Stimulated activated CD8-positive, alpha-beta memory T cell treated with anti-CD3 and anti-CD28 coated beads, Interleukin-2, amount 100 ng/mL, for 48 hours (primary cell): ENCODE results near the gene NACC2.
"Not testable (repeated sequence)": the region's sequence is repeated elsewhere in the genome, so short reads cannot be mapped to it uniquely, and the experiment has no call there.

Experiments used
- DNase-seq, 2 donors: peaks; one replicate each; pipeline ENCODE4 v3.0.0-alpha.2; 2020; ENCODE audit warnings: low read depth in 2 of 2

NACC2 gene

DNA sequence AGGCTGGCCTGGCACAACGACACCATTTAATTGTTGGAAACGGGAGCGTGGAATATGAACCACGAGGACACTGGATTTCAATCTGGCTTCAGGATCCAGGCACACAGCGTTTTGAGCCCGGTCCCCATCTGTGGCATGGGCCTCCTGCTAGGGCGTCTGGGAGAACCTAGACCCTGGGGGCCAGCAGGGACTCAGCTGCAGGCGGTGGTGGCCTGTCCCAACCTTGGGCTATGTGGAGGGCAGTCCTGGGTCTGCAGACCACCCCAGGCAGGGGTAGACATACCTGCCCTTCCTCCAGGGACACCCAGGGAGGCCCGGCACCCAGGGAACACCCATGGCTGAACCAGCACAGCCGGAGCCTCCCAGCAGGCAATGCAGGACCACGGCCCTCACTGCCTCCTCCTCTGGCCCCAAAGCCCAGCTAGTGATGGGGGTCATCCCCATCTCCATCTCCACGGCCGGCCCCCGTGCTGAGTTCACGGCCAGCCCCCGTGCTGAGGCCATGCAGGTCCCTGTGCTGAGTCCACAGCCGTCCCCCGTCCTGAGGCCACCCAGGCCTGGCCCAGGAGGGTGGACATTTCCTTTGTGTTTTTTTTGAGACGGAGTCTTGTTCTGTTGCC, 115.4 kb downstream of the NACC2 start:
- no peak for DNase-seq

DNA sequence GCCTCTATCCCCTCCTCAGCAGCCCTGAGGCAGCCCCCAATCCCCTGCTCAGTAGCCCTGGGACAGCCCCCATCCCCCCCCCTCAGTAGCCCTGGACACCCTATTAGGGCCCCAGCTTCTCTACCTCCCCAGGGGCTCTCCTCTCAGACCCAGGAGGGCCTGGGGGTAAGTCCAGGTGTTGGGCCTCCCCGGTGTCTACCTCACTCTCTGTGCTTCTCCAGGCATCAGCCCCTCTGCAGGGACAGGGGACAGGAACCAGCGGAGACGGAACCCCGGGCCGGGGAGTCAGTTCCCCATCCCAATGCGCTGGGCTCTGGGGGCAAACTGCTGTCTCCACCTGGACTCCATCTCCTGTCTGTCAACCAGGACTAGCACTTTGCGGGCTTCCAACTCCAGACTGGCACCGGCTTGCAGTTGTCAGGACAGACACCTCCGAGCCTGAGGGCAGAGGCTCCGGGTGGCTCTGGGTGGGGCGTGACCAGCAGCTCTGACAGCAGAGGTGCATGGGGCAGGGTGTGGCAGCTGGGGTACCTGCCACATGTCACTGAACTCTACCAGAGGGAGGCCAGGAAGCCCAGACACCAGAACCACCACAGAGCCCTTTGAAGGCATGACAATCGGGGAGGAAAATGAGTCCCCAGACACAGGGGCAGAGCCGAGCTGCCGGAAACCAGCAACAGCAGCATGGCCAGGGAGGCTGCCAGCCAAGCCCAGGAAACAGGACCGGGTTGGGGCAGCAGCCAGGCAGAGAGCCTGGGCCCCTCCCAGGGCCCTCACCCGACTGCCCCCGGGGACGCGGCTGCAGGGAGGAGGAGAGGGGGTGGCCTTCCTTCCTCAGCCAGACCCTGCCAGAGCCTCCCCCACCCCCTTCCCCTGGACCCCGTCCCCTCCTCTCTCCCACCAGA, 116.2 kb downstream of the NACC2 start:
- no peak for DNase-seq

DNA sequence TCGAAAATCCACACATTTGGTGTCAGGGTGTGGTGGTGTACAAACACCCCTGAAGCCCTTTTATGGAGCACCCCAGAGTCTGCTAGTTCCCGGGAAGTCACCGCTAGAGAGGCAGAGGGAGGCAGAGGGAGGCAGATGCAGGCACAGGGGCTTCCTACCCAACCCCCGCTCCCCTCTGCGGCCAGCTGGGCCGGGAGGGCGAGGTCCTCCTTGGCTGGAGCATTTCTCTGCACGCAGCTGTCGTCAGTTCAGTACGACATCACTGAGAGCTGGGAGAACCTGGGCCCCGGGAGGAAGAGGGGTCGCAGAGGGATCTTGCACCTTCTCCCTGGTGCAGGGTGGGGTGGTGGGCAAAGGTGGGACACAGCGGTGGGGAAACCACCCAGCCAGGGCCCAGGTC, 118.1 kb downstream of the NACC2 start:
- no peak for DNase-seq

DNA sequence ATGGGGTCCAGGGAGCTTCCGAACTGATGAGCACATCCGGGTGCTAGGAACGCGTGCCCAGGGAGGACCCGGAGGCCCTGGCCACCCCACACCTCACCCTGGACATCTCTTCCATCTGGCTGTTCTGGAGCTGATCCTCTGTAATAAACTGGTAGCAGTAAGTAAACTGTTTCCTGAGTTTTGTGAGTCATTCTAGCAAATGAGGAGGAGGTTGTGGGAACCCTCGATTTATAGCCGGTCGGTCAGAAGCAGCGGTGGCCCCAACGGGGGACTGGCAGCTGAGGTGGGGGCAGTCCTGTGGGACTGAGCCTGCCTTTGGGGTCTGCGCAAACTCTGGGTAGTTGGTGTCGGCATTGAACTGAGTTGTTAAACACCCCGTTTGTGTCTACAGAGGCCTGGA, 118.6 kb downstream of the NACC2 start:
- DNase-seq, result no peak

DNA sequence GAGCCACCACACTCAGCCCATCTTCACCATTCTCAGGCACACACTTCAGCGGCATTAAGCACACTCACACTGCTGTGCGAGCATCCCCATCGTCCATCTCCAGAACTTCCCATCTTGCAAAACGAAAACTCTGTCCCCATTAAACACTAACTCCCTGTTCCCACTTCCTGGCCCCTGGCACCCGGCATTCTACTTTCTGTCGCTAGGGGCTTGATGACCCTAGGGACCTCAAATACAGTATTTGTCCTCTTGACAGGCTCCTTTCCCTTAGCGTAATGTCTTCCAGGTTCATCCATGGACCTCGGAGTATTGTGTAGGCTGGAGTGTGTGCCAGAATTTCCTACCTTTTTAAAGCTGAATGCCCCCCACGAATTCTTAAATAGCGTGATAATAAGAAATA, 119.3 kb downstream of the NACC2 start:
- no peak for DNase-seq

DNA sequence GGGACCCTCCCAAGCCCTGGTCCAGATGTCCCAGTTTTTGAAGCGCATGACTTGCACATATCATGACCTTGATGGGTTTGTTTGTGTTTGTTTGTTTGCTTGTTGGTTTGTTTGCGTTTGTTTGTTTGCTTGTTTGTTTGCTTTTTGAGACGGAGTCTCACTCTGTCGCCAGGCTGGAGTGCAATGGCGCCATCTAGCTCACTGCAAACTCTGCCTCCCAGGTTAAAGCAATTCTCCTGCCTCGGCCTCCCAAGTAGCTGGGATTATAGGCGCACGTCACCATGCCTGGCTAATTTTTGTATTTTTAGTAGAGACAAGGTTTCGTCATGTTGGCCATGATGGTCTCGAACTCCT, 120.9 kb downstream of the NACC2 start:
- no peak for DNase-seq

DNA sequence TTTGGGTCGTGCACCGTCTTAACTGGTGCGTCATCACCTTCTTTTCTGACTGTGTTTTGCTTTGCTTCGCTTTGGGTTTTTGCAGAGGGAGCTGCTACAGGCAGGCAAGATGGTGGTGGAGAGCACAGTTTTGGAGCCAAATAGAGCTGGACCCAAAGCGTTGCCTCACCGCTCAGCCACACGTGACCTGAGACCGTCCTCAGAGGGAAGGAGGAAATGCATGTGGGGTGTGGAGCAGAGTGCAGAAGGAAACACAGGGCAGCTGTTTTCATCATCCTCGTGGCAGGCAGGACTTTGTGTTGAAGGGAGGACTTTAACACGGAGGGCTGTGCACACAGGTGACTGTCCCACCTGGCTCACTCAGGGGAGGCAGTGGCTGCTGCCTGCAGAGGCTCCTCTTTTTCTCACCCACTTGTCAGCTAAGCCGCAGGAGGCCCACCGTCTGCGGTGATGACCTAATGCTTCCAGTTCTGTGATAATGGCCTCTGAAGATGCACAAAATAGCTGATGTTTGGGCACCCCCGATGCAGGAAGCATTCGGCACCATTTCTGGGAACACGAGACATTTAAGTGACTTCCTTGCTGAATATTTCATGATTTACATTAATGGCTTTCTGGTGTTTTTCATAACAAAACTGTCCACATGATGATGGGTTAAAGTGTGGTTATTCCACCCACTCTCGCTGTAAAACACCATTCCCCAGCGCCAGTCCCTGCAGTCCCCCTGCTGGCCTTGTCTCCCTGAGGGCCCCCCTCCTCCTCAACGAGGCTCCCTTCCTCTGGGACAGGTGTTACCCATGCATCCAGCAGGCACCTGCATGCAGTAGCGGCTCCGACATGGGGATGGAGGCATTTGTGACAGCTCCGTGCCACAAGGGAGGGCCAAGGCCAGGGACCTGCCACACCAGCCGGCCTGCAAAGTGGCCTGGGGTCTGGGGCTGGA, 121.5 kb downstream of the NACC2 start:
- no peak for DNase-seq

DNA sequence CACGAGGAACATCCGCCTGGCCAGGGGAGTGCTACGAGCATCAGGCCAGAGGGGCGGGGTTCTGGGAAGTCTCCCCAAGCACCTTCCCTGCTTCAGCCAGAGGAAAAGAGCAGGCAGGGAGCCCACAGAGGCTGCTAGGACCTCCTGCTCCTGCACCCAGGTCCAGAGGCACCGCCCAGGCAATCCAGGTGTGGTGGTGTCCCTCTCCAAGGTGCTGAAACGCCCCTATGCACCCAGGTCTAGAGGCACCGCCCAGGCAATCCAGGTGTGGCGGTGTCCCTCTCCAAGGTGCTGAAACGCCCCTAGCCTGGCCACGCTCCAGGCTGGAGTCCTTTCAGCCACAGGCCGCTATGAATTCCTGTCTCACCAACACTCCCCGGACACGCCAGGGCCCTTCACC, 123.2 kb downstream of the NACC2 start:
- DNase-seq, result no peak

DNA sequence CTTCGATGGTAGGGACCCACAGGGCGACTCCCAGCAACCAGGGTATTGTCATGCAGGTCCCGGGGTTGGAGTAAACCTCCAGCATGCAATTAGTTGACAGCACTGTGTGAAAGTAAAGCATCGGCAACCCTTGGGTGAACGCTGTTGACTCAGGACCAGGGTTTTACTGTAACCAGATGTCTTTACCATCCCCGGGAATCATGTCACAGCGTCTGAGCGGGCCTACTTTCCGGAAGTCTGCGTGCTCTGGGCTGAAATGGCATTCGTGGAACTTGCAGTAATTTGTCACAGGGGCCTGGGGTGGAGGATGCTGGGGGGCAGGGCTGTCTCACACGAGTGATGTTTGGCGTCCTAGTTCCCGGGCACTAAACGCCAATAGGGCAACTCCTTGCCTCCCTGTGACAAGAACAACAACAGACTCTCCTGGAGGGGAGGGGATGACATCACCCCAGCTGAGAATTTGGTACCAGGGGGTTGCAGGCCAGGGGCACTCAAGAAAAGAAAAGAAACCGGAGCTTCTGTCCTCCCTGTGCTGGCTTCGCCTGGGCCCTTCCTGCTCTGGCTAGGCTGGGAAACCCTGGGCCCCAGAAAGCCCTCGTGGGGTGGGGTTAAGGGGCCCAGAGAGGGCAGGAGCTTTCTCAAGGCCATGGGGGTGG, 123.8 kb downstream of the NACC2 start:
- DNase-seq, result no peak

DNA sequence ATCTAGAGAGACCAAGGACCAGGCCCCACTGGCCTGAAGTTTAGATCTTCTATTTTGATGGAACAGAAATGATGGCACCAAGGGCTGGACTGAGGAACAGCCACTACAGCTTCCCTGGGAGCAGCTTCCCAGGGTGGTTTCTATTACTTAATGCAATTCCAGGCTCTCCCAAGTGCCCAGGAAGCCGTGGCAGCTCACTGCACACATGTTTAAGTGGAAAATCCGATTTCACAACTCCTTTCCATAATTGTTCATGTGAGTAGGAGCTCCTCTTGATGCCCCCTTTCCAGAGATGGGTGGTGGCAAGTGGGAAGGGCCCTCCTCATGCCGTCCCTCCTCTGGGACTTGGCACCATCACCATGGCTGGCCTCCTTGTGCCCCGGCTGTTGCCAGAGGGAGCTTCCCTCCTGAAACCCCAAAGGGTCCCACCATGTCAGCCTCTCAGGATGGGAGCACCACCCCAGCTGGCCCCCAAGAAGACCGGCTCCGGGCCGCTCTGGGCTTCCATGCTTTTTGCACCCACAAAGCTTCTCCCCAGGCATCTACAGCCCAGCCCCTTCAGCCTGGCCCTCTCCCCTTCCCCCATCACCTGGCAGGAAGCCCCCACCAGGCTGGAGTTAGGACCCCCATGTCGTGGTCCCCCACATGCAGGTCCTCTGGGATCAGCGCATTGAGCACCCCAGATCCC, 124.8 kb downstream of the NACC2 start:
- DNase-seq, result no peak

DNA sequence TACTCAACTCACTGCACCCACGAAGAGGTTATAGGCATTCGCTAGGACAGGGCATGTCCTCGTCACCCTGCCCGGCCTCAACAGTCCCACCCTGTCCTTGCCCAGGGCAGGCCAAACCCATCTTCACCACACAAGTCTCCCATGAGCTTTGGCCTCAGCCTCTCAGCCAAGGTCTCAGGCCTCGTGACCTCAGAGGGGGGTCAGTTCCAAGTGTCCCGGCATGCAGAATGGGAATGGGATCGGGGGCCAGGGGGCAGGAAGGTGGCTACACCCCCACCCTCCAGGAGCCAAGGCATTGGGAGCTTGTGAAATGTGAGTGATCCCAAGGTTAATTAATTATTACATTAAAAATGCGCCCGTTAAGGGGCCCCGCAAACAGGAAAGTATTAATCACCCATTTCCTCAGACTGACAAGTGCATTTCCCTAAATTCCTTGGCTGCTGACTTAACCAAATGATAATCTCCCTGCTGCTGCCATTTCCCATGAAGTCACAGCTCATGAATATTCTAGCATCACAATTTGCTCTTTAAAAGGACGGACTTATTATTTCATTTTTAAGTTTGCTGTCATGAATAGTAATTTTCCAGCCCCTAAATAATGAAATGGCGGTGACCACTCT, 125.9 kb downstream of the NACC2 start:
- DNase-seq, result no peak

DNA sequence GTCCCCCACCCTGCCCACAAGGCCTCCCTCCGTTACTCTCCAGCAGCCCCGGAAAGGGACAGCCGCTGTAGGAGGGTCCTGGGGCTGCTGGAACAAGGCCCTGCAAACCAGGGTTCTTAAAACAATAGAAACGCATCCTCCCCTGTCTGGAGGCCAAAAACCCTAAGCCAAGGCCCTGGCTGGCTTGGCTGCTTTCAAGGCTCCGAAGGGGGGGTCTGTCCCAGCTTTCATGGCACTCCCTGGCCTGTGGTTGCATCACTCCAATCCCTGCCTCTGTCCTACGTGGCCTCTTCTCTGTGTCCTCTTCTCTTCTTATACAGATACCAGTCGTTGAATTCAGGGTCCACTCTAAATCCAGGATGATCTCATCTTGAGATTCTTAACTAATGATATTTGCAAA, 126.5 kb downstream of the NACC2 start:
- no peak for DNase-seq

DNA sequence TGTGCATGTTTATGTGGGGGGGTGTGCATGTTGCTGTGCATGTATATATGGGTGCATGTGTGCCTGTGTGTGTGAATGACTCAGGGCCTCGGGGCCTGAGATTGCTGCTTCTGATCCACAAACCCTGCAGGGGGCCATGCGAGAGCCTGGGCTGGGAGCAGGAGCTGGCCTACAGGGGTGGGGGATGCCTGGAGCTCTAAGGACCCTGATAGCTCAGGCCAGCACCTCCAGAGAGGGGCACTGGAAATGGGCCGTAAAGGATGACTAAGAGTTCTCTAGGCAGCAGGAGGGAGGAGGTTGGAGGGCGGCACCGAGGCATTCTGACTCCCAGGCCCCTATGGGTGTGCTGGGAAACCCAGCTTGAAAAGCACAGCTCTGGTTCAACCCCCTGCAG, 127.0 kb downstream of the NACC2 start:
- DNase-seq, result no peak

DNA sequence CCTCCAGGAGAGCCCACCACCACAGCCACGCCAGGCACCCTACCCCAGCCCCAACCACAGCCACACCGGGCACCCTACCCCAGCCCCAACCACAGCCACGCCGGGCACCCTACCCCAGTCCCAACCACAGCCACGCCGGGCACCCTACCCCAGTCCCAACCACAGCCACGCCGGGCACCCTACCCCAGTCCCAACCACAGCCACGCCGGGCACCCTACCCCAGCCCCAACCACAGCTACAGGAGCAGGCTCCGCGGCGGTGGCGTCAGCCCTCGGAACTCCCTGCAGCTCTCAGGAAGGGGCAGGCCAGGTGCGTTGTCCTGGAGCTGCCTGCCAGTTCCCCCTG, 128.2 kb downstream of the NACC2 start:
- not testable (repeated sequence) for DNase-seq

DNA sequence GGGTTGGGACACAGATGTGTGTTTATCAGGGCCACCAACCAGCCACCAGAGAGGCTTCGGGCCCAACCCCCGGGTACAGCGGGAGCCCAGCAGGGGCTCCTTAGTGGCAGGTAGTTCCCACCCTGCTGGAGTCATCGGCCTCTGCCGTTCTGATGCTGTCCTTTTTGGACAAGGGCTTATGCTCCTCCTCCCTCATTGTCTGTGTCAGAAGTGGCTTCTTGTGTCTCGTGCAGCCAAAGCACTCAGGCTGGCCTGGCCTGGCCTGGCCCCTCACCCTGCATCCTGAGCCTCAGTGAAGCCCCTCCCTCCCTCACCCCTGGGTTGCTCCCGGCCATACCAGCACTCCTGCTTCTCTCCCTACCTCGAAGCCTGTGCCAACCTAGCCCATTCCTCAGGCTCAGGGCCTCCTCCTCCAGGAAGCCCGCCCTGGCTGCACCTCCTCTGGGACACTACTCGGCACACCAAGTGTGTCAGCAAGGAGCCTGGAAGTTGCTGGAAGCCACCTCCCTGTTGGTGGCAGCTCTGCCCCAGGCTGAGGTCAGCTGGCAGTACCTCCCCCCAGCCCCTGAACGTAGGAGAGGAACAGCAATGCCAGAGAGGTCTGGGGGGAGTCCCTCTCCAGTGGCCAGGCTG, 129.8 kb downstream of the NACC2 start:
- DNase-seq, result no peak

DNA sequence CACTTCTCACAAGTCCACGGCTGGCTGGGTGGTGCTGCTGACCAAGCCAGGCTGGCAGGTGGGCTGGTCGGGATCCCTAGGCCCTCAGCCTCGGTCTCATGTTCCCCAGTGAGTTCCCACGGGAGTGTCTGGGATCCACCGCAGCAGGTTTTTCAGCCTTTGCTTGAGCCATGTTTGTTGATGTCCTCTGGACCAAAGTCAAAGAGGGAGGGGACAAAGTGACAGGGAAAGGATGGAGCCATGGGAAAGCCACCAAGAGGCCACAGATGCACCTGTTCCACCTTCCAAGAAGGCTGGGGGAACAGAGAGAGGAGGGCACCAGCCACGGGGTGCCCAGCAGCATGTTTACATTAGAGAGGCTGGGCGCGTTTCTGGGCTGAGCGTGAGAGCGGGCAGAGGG, 131.2 kb downstream of the NACC2 start:
- no peak for DNase-seq

DNA sequence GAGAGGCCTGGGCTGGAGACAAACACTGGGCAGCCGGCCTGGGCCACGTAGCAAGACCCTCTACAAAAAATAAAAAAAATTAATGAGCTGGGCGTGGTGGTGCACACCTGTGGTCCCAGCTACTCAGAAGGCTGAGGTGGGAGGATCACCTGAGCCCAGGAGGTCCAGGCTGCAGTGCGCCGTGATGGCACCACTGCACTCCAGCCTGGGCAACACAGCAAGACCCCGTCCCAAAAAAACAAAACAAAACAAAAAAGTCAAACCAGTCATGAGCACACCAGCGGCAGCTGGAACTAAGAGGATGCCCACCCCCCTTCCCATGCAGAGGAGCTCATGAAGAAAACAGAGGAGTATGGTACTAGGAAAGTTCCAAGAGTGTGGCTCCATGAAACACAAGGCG, 131.8 kb downstream of the NACC2 start:
- no peak for DNase-seq

DNA sequence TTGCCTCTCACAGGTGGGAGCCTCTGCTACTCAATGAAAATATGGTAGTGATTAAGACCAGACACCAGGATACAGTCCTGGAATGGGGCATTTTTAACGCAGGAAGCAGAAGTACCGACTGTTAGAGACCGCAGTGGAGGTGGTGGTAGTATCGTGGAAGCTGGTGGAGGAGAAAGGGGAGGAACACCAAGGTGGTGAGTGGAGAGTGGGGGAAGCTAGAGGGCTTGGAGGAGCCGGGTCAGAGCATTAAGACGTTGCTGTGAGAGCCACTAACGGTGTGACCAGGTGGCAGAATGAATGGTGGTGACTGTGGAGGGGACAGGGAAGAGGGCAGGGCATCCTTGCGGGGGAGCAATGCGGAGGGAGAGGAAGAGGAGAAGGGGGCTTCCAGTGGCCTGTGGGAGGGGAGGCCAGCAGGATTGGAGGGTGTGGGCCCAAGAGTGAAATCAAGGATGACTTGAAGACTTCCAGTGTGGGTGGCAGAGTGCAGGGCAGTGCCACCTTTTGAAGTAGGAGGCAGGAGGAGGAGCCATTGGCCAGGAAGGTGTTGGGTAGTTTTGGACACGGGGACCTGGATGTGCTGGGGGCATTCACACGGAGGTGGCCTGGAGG, 132.3 kb downstream of the NACC2 start:
- DNase-seq, result no peak

DNA sequence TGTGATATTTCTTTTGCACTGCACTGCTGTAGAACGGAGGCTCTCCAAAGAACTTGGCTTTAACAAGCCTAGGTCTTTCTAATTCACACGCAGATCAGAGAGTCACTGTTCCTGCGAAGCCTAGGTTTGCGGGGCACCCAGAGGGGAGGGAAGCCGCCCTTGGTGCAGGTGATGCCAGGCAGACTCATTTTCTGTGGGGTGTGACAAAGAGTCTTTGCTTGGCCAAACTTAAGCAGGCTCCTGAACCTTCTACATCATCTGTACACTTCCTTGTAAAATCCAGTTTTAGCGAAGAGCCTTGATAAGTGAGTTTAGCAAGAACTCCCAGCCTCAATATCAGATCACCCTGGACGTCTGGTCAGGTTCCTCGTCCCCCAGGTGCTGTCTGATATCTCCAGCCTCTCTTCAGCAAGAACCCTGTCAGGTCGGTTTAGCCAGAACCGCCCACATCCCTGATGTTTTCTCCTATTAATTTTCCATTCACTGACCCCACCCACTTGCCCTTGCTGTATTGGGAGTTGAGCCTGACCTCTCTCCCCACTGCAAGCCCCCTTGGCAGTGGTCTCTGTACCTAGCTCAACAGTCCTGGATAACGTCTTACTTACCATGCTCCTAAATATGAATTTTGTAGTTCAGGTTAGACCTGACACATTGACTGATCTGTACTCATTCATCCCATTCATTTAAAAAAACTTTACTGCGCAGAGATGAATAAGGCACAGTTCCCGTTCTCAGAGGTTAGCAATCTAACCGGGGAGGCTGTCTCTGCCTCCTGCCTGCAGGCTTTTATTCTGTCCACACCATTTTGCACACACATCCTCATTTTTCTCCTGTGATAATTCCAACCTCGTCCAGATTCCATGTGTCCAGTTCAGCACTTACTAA, 133.0 kb downstream of the NACC2 start:
- no peak for DNase-seq
